OCI-M1 (cell line): ENCODE results near the gene ALCAM.
A peak's percentile ranks its signal among the peaks of the same experiment; 100 is the strongest.

Source experiments
- DNase-seq: peaks from one replicate; lab custom pipeline; 2025; lab: John Stamatoyannopoulos, UW

Gene ALCAM

DNA sequence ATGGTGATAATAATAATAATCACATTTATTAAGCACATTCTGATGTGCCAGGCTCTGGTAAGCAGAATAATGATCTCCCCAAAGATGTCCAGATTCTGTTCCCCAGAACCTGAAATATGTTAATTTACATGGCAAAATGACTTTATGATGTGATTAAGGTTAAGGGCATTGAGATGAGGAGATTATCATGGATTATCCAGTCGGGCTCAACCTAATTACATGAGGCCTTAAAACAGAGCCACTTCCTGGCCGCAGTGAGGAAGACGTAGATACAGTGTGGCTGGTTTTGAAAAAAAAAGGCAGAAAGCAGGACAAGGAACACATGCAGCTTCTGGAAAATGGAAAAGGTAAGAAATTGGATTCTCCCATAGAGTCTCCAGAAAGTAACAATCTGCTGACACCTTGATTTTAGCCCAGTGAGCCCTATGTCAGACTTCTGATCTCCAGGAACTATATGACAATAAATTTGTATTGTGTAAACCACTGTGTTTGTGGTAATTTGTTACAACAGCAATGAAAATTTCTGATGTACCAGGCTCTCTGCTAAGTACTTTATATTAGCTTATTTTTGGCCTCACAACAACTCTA is 126.7 kb downstream of the ALCAM start:
- DNase-seq = no peak

DNA sequence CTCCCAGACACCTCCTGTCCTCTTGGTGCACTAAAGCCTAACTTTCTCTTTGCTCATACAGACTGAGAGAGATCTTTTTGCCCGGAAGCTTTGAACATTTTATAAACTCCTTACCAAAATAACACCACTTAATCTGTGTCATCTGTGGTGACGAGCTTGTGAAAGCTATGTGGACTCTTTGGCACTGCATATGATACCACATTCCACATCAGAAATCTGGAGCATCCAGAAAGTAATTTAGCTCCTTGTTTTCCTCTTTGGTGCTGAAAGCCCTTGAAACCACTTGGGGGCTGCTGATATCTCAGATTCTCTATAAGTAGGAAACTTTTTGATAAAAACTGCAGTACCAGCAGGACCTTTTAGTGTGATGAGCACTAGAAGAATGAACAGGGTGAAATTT is 128.3 kb downstream of the ALCAM start:
- no peak for DNase-seq

DNA sequence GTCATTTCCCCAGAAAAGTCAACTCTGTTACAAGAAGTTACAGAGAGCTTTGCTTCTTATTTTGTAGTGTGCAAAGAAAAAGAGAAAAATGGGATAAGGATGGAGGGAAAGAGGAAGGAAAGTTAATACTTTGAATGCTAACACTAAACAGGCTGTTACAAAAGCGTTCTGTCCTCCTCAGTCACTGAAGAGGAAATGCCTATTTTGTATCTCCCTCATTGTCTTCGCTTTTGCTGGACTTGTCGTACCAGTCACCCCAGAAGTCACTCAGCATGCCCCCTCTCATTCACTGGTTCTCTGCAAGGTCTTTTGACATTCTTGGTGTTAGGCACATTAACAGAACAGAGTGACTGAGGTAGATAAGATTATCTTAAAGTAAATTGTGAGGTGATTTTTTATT is 129.6 kb downstream of the ALCAM start:
- no peak for DNase-seq

DNA sequence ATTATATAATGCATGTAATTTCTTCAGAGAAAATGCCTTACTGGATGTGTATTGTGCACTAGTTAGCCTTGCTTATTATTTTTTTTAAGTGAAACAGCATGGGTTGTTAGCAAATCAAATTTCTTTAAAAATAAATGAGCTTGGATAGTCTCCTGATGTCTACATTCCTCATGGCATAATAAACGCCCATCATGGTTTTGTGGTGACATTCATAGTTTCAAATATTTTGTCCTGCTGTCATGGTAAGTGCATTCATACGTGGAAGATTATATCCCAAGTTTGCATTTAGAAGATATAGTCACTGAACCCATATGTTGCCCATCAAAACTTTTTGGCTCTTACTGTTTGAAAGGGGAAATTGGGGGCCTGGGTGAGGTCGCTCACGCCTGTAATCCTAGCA is 130.7 kb downstream of the ALCAM start:
- DNase-seq = no peak

DNA sequence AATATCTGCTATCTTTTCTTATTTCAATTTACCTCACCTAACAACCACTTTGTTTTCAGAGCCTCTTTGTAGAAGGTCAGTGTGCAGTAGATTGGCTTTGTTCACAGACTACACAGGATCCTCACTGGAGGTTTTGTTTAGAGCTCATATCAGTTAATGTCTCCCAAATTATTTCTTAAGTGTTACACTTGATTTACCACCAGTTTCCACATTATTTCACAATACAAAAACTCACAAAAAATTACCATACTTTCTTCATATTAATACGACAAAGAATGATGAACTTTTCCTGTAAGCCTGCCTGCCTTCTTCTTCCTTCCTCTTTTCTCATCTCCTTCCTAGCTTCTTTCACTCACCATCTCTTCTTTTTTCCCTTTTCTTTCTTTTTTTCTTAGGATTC is 133.3 kb downstream of the ALCAM start:
- DNase-seq = no peak

DNA sequence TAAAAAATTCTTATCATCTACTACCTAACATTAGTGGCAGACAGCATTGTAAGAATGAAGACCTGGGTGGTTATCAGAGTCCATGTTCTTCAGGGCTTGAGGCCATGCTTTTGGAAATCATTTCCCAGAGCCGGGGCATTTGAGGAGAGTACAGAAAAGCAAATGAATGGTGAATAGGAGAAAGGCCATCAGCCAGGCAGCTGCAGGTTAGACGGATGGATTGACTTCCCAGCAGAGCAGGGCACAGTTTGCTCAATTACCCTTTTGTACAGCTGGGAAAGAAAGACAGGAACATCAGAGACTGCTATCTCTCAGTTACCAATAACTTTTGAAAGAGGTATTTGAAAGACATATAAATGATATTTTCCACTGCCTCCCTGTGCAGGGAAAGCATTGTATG is 135.6 kb downstream of the ALCAM start:
- no peak for DNase-seq

DNA sequence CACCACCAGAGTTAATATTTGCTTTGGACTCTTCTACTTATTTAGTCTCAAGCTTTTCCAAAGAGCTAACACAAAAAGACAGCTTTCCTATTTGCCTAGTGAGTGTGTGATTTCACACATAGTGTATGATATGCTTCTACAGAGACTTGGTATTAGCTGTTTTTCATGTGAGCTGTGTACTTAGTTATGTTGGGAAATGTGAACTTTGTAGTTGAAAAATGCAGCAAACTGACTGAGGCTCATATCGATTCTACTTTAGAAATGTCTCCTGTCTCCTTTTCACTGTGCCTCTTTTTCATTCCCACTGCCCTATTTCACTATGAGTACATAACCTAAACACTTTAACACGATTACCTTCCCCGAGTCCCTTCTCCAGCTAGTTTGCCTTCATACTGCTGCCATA is 136.5 kb downstream of the ALCAM start:
- DNase-seq = no peak

DNA sequence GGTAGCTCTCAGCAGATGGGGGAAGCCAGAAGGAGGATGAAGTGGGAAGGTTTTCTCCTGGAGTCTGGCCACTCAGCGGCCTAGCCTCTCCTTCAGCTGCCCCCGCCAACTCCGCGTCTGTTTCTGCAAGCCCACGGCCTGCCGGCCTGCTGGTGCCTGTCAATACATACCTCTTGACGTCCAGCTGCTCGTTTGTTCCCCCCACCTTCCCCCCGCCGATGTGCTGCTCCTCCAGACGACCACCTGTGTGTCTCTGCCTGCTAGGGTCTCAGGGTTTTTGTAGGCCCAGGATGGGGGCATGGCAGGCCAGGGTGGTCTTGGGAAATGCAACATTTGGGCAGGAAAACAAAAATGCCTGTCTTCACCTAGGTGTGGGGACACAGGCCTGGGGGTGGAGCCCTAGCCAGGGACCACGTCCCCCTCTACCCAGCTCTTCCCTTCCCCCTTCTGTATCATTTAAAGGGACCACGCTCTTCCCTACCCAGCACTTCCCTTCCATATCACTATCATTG is 137.8 kb downstream of the ALCAM start:
- no peak for DNase-seq

DNA sequence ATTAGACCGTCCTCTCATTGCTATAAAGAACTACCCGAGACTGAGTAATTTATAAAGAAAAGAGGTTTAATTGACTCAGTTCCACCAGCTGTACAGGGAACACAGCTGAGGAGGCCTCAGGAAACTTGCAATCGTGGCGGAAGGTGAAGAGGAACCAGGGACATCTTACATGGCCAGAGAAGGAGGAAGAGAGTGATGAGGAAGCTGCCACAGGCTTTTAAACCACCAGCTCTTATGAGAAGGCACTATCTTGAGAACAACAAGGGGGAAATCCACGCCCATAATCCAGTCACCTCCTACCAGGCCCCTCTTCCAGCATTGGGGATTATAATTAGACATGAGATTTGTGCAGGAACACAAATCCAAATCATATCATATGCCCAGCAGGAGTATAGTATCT is 138.5 kb downstream of the ALCAM start:
- no peak for DNase-seq

DNA sequence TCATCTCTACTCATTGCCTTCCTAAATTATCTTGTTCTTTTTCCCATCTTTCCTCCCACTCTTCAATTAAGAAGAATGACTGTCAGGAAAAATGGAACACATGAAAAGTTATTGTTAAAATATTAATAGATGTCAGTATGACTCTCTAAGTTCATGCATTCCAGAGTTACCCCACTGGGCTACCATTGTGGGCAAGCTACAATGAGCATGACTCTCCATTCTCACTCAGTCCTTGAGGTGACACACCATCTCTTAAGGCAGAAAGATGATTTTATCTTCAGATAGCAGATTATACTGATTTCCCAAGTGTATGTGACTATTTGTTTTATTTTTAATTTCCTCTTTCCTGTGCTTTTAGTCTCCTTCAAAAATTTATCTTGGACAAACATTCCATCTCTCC is 144.3 kb downstream of the ALCAM start:
- DNase-seq = no peak

DNA sequence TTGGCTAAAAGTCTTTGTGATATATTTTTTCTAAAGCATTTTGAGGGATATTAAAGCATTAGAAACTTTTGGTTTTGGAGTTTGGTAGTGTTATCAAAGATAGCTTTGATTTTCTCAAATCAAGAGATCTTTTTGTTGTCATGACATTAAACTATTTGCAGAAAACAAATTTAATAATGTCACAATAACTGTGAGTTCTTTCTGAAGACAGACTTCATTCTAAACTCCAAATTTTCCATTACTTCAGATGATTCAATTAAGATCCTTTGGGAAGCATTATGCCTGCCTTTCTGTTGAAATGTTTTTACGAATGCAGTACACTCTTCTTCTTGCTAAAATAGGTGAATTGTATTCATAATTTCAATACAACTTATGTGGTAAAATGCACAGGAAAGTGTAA is 145.4 kb downstream of the ALCAM start:
- DNase-seq = no peak

DNA sequence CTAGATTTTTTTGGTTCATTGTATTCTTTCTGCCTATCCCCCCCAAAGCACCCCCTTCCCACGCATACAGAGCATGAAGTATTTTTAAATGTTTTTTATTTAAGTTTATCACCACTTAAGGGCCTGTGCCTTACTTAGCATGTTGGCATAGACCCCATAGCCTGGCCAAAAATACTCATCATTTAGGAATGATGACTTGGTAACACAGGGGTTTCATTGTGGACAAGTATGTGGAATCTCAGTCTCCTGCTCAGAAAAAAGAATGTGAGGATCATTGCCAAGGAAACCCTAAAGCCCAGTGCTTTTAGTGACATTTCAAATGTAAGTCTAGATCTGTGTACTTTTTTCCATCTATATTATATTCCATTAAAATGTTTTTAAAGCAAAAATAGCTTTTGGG is 146.3 kb downstream of the ALCAM start:
- no peak for DNase-seq

DNA sequence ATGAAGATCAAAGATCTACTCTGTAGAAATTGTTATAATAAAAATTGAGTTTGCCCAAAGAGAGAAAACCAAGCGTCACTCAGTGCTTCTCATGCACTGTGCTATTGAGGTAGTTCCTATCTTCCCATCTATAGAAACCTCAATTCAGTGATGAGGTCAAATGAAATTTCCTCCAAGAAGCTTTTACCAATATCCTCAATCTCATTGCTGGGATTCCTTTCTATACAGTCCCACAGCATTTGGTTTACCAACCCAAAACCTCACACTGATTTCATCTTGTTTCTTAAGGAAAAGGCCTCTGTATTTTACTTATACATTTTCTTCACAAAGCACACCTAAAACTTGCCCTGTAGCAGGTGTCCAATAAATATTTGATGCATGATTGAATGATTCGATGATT is 147.2 kb downstream of the ALCAM start:
- DNase-seq = no peak

DNA sequence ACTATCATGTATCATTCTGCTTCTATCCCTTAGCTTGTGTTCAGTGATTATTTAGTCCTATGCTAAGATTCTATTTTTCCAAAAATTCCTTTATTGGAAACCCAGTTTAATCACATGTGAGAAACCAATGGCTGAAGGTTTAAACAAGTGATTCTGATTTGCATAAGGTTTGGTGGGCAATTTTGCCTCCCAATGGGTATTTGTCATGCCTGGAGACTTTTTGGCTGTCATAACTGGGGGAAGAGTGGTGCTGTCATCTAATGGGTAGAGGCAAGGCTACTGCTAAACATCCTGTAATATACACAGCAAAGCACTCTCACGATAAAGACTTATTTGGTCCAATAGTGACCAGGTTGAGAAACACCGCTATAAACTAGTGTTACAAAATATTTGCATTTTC is 148.7 kb downstream of the ALCAM start:
- DNase-seq = no peak

DNA sequence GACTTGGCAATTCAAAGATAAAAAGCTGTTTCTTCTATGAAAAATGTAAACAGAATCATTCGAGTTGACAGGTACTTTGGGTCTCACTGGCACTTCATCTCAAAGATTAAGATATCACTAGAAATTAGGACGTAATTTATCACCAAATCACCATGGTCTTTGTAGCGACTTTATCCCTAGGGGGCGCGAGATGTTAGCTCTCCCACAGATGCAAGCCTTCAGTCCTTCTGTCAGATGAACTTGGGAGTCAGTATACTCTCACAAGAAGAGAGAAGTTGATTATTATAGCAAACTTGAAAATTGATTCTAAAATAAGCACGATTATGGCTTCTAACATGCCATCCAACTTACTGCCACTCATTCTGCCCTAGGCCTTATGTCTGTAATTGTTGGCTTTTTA is 150.3 kb downstream of the ALCAM start:
- peak; percentile 16 for DNase-seq

DNA sequence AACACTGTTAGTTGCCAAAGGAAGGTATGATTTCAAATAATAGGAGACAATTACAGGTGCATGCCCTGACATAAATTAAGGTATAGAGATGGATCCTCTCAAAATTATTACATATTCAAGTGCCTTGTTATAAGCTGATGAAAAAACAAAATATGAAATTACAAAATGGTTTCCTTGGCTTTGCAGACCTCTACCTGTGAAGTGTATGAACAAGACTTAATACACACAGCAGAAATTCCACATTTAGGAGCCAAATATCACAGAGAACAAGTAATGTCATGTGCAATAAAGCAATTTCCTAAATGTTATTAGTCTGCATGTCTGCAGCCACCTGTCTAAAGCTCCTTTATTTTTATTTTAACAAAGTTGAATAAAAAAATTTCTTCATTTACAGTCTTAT is 151.5 kb downstream of the ALCAM start:
- peak; percentile 17 for DNase-seq

DNA sequence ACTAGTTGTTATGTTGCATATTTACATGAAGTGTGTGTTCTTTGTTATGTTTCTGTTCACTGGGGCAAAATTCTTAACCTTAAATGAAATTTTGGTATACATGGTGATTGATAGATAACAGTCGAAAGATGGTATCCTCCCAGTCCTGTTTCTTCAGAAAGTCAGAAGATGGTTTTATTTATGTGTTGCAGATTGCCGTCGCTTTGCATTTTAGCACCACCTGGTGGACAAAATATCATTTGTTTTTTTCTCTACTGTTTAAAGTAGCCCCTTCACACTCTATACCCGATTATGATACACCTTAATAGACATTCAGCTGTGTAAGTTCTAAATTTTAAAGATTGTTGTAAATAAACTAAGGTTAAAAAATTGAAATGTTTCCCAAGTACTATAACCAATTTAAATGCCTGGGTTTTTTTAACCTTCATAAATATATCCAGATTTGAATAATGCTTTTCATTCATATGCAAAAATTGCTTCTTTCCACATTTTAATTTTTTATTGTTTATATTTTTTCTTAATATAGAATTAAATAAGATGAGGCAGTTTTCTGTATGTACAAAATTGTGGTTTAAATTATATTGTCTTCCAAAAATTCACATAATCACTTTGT is 152.2 kb downstream of the ALCAM start:
- peak; percentile 83 for DNase-seq

DNA sequence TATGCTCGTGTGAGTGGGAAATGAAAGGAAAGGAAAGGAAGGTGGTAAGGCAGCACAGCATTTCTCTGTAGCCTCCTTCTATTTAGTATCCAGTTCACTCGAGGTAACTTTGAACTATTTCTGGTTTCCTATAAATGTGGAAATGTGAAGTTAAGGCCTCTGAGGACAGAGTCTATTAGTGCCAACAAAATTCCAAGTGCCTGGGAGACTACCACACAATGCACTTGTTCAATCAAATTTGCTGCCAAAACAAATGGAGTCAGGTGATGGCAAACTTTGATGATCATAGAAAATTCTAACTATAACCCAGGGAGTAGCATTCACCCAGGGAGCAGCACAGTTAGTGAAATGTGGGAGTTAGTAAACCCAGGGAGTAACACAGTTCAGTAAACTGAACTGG is 155.1 kb downstream of the ALCAM start:
- no peak for DNase-seq

DNA sequence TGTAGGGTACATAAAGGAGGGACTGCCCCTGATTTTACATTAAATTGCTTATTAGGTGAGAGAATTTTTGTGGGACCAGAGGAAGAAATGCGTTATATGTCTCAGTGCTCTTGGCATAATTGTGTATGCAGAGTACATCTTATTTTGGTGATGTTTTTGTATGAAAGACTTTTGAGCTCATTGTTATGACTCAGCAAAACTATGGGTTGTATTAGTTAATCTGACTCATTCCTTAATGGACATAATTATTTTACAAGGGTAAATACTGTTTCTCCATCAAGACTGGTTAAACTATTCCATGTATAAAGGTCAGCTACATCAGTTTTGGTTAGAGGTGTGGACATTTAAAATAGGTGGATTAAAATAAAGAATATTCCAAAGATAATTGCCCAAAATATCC is 156.8 kb downstream of the ALCAM start:
- no peak for DNase-seq

DNA sequence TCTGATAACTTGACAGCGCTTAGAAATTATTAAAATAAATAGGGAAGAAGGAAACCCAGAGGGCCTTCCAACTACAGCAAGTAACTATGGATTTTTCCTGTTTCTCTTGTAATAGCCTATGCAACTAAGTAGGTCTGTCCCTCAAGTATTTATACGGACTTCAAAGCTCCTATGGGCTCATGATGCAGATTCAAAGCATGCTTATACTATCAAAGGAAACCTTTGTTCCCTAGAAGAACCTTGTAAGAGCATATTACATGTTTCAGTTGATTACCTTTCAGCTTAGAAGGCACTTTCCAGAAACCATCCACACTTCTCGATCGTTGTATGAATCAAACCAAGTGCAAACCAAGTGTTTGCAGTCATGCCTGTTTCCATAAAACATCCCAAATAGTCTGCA is 158.8 kb downstream of the ALCAM start:
- DNase-seq = no peak

DNA sequence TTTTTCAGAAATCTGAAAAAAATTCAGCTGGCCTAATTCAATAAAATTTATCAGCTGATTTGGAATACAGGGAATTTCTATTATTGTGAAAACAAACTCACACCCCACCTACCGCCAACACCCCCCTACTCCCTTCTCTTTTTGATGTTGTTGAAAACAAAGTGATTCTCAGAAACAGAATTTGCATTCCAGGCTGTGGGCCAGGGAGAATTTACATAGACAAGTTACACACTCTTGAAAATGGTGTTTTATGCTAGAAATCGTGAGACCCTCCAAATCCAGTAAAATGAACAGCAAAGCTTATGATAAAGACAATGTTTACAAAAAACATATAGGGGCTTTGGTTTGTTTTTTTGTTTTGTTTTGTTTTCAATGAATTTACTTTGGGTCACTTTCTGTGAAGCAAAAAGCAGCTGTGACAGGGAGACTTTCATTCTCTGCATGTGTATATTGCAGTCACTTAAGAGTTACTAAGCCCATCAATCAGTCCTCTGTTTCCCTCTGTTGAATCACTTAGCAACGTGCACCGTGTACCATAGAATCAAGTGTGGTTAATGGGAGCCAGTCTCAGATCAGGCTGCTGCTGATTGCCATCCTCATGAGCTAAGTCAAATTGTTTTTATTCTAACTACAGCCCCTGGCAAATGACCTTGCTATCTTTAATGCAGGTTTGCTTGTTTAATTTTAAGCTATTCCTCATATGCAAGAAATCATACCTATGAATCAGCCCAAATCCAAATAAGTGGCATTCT is 159.8 kb downstream of the ALCAM start:
- no peak for DNase-seq

DNA sequence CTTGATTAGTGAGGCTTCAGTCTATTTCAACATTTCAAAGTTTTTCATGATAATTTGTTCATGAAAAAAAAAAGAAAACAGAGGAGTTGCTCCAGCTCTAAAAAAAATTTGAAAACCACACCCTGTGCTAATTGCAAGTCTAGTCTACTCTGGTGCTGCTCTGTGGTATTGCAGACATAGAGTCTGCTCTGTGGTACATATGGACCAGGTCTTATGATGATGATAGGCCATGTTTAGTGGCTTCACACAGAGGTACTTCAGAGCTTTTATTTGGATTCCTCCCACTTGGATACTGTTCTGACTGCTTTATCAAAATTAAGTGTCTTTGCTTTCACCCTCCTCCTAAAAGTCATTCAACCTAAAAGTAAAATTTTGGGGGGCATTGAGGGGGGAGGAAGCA is 160.8 kb downstream of the ALCAM start:
- DNase-seq = no peak

DNA sequence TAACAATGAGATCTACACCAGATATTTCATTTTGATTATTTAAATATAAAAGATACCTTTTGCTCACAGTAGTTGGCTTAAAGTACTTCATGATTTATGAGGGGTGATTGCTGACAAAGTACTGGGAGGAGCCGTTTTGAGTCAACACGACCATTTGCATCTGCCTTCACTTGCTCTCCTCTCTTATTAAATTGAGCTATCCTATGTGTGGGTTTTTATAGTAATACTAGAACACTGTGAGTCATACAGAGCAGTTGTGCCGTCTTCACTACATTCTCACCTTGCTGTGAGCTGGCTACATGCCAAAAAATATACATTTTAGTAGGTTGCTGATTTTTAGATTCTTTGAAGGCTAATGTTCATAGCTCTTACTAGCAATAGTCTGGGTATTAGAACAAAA is 161.2 kb downstream of the ALCAM start:
- no peak for DNase-seq

DNA sequence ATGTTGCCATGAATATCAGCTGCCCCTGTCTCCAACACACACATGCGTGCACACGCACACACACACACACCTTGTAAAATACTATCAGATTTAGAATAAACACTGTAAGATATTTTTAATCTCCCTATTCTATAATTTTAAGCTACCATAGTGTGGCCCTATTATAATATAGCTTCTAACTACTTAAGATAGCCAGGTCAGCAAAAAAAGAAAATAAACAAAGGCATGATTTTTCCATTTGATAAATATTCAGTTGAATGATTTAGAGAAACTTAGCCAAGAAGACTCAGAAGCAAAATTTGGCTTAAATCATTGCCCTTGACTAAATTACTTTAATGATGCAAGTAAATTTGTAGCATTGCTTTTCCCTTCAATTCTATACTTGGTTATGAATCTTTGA is 162.2 kb downstream of the ALCAM start:
- no peak for DNase-seq
